GM12864 (cell line): Measurements from ENCODE around the gene AANAT.

Experiments used
- DNase-seq: peaks from one replicate; pipeline ENCODE4 v3.0.0-alpha.2; 2011; ENCODE audit warnings: low read depth
- H3K4me3 ChIP-seq: 2 replicates; pipeline ENCODE4 v1.5.1; 2011; ENCODE audit warnings: mild to moderate bottlenecking, low read depth, low read length, control low read depth
- TF ChIP-seq, protein P1 (sequence below): IDR thresholded peaks from 2 replicates; pipeline ENCODE4 v1.5.1; 2011; ENCODE audit warnings: low read depth, mild to moderate bottlenecking, moderate library complexity, low read length, control low read depth, inconsistent platforms; ENCODE audit errors: missing control alignments

AANAT gene

DNA sequence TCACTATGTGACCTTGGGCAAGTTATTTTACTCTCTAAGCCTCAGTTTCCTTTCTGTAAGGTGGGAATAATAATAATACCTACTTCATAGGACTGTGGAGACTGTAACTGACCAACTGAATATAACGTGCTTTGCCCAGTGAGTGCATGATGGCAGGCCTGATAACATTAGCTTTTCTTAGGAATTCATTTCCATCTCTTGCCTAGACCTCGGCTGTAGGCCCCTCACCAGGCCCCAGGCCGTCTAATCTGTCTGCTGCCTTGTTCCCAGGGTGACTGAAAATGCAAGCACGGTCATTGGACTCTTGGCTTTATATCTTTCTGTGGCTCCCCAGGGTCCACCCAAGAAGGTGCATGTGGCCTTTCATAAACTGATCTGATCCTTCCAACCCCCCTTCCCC is 7.7 kb upstream of the AANAT start:
- H3K4me3 ChIP-seq, result no peak overlapping the region
- no peak for DNase-seq
- TF ChIP-seq, protein P1, sequence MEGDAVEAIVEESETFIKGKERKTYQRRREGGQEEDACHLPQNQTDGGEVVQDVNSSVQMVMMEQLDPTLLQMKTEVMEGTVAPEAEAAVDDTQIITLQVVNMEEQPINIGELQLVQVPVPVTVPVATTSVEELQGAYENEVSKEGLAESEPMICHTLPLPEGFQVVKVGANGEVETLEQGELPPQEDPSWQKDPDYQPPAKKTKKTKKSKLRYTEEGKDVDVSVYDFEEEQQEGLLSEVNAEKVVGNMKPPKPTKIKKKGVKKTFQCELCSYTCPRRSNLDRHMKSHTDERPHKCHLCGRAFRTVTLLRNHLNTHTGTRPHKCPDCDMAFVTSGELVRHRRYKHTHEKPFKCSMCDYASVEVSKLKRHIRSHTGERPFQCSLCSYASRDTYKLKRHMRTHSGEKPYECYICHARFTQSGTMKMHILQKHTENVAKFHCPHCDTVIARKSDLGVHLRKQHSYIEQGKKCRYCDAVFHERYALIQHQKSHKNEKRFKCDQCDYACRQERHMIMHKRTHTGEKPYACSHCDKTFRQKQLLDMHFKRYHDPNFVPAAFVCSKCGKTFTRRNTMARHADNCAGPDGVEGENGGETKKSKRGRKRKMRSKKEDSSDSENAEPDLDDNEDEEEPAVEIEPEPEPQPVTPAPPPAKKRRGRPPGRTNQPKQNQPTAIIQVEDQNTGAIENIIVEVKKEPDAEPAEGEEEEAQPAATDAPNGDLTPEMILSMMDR, result no peak

DNA sequence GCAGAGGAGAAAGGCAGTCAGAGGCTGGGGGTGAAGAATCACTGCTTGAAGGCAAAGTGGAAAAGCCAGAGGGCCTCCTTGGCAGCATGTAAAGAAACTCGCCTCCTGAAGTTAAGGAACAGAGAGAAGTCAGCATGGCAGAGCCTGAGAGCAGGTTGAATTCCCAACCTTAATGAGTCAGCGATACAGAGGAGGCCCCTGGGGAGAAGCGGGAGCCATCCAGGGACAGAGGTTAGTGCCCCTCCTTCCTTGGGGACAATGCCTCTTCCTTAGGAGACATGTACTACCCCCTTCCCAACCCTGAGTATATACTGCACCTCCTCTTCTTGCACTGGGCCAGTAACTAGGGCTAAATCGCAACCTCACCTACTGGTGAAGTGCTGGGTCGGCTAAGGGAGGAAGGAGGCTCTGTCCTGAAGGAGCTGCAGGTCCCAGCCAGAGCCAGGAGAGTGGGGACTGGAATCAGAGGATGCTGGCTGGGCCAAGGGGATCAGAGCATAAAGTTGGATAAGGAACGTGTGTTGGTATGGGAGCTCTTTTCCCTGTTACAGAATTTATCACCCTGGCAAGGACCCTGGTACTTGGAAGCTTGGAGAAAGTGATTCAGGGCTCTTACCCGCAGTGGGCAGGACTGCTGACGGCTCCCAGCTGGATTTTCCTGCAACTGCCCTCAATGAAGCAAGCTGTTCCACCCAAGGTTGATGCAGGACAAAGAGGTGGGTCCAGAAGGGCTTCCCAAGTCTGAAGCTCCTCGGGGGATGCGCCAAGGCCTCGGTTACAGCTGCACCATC is 5.4 kb upstream of the AANAT start:
- no peak overlapping the region for H3K4me3 ChIP-seq
- no peak for DNase-seq
- TF ChIP-seq, protein P1, result no peak

- no peak for DNase-seq
- TF ChIP-seq, protein P1, result no peak
- H3K4me3 ChIP-seq, result no peak overlapping the region
Measured at GRCh38 chr17:76462556-76463290, 4.7 kb upstream of the AANAT start.

DNA sequence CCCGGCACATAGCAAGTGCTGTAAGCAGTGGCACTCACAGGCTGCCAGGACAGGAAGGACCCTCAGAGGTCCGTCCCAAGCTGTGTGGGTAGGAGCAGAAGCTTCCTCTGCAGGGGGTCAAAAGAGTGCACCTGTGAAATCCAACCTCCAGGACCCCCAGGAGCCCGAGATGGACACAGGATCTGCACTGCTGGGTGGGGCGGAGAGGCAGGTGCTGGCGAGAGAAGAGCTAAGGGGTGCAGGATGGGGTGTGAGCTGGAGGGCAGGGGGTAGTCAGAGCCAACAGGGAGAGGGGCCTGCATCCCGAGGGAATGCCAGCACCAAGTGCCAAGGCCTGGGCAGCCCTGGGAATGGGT is 650 bp upstream of the AANAT start:
- no peak overlapping the region for H3K4me3 ChIP-seq
- TF ChIP-seq, protein P1, result no peak
- no peak for DNase-seq

DNA sequence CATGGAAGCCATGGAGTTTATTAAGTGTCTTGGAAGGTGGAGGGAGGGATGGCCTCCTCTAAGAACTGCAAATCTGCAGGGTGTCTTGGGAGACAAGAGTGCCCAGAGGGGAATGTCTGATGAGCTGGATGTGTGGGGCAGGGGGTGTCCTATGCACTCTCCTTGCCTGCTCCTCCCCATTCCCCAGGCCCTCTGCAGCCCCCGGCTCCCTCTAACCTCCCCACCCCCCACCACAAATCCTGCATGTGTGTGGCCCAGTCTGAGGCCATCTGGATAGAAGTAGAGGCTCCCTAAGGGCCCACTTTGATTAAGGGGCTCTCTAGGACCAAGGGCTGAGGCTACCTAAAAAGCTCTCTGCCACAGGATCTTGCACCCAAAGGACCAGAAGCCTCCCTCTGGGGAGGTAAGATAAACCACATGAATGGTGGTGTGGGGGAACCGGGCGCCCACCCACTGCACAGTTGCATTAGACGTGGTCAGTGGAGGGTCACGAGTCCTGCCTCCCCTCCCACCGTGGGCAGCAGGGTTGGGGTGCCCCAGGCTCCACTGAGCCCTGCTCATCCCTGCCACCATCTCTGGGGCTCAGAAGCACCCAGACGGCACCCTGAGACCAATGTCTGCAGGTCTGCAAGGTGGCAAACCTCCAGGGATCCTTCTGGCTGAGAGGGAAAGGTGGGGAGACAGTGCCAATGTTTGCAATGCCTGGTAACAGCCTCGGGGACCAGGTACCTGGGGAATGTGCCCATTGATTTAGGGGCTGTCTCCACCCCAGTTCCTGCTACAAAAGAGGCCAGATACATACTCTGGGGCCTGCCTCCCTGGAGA is 618 bp downstream of the AANAT start:
- no peak for DNase-seq
- TF ChIP-seq, protein P1, result no peak
- no peak overlapping the region for H3K4me3 ChIP-seq

DNA sequence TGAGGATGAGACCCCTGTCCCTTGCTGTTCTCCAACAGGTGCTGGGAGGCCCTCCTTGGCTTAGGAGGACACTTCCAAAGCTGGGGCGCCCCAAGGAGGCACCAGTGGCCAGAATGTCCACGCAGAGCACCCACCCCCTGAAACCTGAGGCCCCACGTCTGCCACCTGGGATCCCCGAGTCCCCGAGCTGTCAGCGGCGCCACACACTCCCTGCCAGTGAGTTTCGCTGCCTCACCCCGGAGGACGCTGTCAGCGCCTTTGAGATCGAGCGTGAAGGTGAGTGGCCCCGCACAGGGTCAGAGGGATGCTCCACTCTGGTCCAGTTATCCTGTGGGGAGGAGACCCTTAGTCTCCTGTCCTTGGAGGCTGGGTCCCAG is 1.2 kb downstream of the AANAT start:
- no peak overlapping the region for H3K4me3 ChIP-seq
- DNase-seq, result no peak

More for the DNA sequence above, 1.2 kb downstream of the AANAT start:
- TF ChIP-seq, protein P1, result no peak
